Superior temporal gyrus (tissue), 1 donor: ENCODE measurements around the gene CNOT9.
A peak's percentile ranks its signal among the peaks of the same experiment; 100 is the strongest.
"Not testable (repeated sequence)": the region's sequence is repeated elsewhere in the genome, so short reads cannot be mapped to it uniquely, and the experiment has no call there.

ENCODE experiments used
- DNase-seq: peaks from one replicate; pipeline ENCODE4 v3.0.0-alpha.2; 2016; ENCODE audit errors: extremely low spot score

Gene CNOT9

GRCh38 chr2:218568190-218569037, at the start of gene CNOT9, which contains the start of gene USP37:
CNOT9 (plus strand) TSS chr2:218568839; CDS start chr2:218568955, 116 bp downstream.
USP37 (minus strand) TSS chr2:218568351; CDS start chr2:218558653, 9,698 bp downstream.
- DNase-seq = peak; percentile 98

GRCh38 chr2:218518876-218519275, 49.8 kb upstream of the CNOT9 start:
- DNase-seq = no peak

GRCh38 chr2:218523651-218524050, 45.0 kb upstream of the CNOT9 start:
- DNase-seq = no peak

- DNase-seq = not testable (repeated sequence)
Measured at GRCh38 chr2:218528409-218528808, 40.2 kb upstream of the CNOT9 start.

GRCh38 chr2:218529990-218530389, 38.6 kb upstream of the CNOT9 start:
- no peak for DNase-seq

- DNase-seq = no peak
Measured at GRCh38 chr2:218536804-218537494, 31.7 kb upstream of the CNOT9 start.

- DNase-seq = no peak
Measured at GRCh38 chr2:218540015-218540414, 28.6 kb upstream of the CNOT9 start.

GRCh38 chr2:218546012-218546411, 22.6 kb upstream of the CNOT9 start:
- no peak for DNase-seq

GRCh38 chr2:218547511-218547910, 21.1 kb upstream of the CNOT9 start:
- no peak for DNase-seq

- DNase-seq = no peak
Measured at GRCh38 chr2:218547978-218548377, 20.7 kb upstream of the CNOT9 start.

GRCh38 chr2:218554225-218554624, 14.4 kb upstream of the CNOT9 start:
- DNase-seq = not testable (repeated sequence)

GRCh38 chr2:218555527-218555926, 13.1 kb upstream of the CNOT9 start:
- DNase-seq = no peak

GRCh38 chr2:218557941-218558340, 10.7 kb upstream of the CNOT9 start:
- DNase-seq = no peak

GRCh38 chr2:218558986-218559385, 9.7 kb upstream of the CNOT9 start:
- no peak for DNase-seq

- no peak for DNase-seq
Measured at GRCh38 chr2:218564056-218564455, 4.6 kb upstream of the CNOT9 start.

- no peak for DNase-seq
Measured at GRCh38 chr2:218566296-218566695, 2.3 kb upstream of the CNOT9 start.

- no peak for DNase-seq
Measured at GRCh38 chr2:218567797-218568189, 846 bp upstream of the CNOT9 start.

GRCh38 chr2:218569038-218569431, 396 bp downstream of the CNOT9 start:
- DNase-seq = no peak

- no peak for DNase-seq
Measured at GRCh38 chr2:218569661-218570500, 1.2 kb downstream of the CNOT9 start.

GRCh38 chr2:218570850-218571249, 2.2 kb downstream of the CNOT9 start:
- no peak for DNase-seq

GRCh38 chr2:218576854-218577253, 8.2 kb downstream of the CNOT9 start:
- DNase-seq = no peak
